Astrocyte of the cerebellum (primary cell): ENCODE results near the gene NUP205.

Source experiments
- DNase-seq: peaks from one replicate; pipeline ENCODE4 v3.0.0-alpha.2; 2011; ENCODE audit warnings: low read depth
- H3K4me3 ChIP-seq: 2 replicates; pipeline ENCODE4 v1.5.1; 2011; ENCODE audit warnings: mild to moderate bottlenecking, low read depth, low read length, moderate library complexity
- in situ Hi-C: cut with HindIII; loops from 2 replicates; pipeline ENCODE4 v1.10.0; 2017; ENCODE audit warnings: low sequenced_read_pairs
- TF ChIP-seq, protein P1 (sequence below): IDR thresholded peaks from 2 replicates; pipeline ENCODE4 v1.5.1; 2012; ENCODE audit warnings: low read length, low read depth, moderate library complexity, mild to moderate bottlenecking; ENCODE audit errors: missing control alignments

The NUP205 gene

GRCh38 chr7:135538376-135538775, 19.3 kb upstream of the NUP205 start:
- in situ Hi-C loops, result no loop called here
- DNase-seq, result no peak
- TF ChIP-seq, protein P1, sequence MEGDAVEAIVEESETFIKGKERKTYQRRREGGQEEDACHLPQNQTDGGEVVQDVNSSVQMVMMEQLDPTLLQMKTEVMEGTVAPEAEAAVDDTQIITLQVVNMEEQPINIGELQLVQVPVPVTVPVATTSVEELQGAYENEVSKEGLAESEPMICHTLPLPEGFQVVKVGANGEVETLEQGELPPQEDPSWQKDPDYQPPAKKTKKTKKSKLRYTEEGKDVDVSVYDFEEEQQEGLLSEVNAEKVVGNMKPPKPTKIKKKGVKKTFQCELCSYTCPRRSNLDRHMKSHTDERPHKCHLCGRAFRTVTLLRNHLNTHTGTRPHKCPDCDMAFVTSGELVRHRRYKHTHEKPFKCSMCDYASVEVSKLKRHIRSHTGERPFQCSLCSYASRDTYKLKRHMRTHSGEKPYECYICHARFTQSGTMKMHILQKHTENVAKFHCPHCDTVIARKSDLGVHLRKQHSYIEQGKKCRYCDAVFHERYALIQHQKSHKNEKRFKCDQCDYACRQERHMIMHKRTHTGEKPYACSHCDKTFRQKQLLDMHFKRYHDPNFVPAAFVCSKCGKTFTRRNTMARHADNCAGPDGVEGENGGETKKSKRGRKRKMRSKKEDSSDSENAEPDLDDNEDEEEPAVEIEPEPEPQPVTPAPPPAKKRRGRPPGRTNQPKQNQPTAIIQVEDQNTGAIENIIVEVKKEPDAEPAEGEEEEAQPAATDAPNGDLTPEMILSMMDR, result no peak
- H3K4me3 ChIP-seq, result no peak overlapping the region

- H3K4me3 ChIP-seq, result no peak overlapping the region
- DNase-seq, result no peak
- TF ChIP-seq, protein P1, result no peak
- in situ Hi-C loops, result no loop called here
These were observed 18.1 kb upstream of the NUP205 start for GRCh38 chr7:135539629-135540028.

- TF ChIP-seq, protein P1, result no peak
- no peak overlapping the region for H3K4me3 ChIP-seq
- DNase-seq, result no peak
- in situ Hi-C loops, result no loop called here
These were observed 16.7 kb upstream of the NUP205 start for GRCh38 chr7:135541029-135541428.

GRCh38 chr7:135550196-135550595, 7.5 kb upstream of the NUP205 start:
- TF ChIP-seq, protein P1, result no peak
- in situ Hi-C loops, result no loop called here
- no peak overlapping the region for H3K4me3 ChIP-seq
- DNase-seq, result no peak

GRCh38 chr7:135552148-135552547, 5.6 kb upstream of the NUP205 start:
- TF ChIP-seq, protein P1, result no peak
- H3K4me3 ChIP-seq, result no peak overlapping the region
- in situ Hi-C loops, result no loop called here
- no peak for DNase-seq

GRCh38 chr7:135553346-135553745, 4.4 kb upstream of the NUP205 start:
- in situ Hi-C loops, result no loop called here
- H3K4me3 ChIP-seq, result no peak overlapping the region
- TF ChIP-seq, protein P1, result no peak
- DNase-seq, result no peak

GRCh38 chr7:135558337-135558767, 635 bp downstream of the NUP205 start:
- peak overlapping the region; percentile 74 for H3K4me3 ChIP-seq
- in situ Hi-C loops, result no loop called here
- TF ChIP-seq, protein P1, result peak; percentile 62
- DNase-seq, result peak; percentile 12
